IMR-90 (cell line): Measurements from ENCODE around the gene PPP1R3D. TPM values are rescaled to one million over a fixed set of nuclear protein-coding genes. Genes with fewer than 3 reads are reported as not detected.
"Not testable (repeated sequence)": the region's sequence is repeated elsewhere in the genome, so short reads cannot be mapped to it uniquely, and the experiment has no call there.

Experiments
- ATAC-seq: fragments of 200-7000 bp; cut with Tn5 transposase; 2 replicates; pipeline ENCODE4 v1.9.1; 2020; ENCODE audit warnings: low read depth, mild to moderate bottlenecking, moderate library complexity
- BruUV-seq: library from RNA; stranded (reverse); fragments of 400-500 nt; replicated peaks from 2 replicates; lab custom pipeline; 2021; lab: Mats Ljungman, UMichigan
- CTCF ChIA-PET: fragments of 300-600 bp; formaldehyde crosslinking; extraction: SDS; loops from one replicate; lab custom pipeline; 2021; ENCODE audit warnings: antibody characterized with exemption; lab: Yijun Ruan, JAX
- POLR2A ChIA-PET: fragments of 300-600 bp; sonication (Branson Sonifier 250); formaldehyde crosslinking; loops from one replicate; lab custom pipeline; 2022; ENCODE audit warnings: antibody characterized with exemption; ENCODE audit not compliant: unreplicated experiment; lab: Charles Lee
- DNase-seq: peaks from one replicate; pipeline ENCODE4 v3.0.0; 2013
- H2AFZ ChIP-seq: replicated peaks from 2 replicates; pipeline ENCODE3; 2013; ENCODE audit warnings: low read length, mild to moderate bottlenecking; ENCODE audit not compliant: poor library complexity
- H2AK5ac ChIP-seq: 2 replicates; pipeline ENCODE4 v1.6.1; 2013; ENCODE audit warnings: low read depth, low read length, inconsistent platforms
- H2AK9ac ChIP-seq: replicated peaks from 2 replicates; pipeline ENCODE3; 2013; ENCODE audit warnings: mild to moderate bottlenecking, low read depth, low read length, moderate library complexity; ENCODE audit not compliant: poor library complexity
- H2BK120ac ChIP-seq: 2 replicates; pipeline ENCODE4 v1.6.1; 2013; ENCODE audit warnings: low read depth, low read length, inconsistent platforms
- H2BK15ac ChIP-seq: 3 replicates; pipeline ENCODE4 v1.6.1; 2013; ENCODE audit warnings: low read depth, low read length, inconsistent platforms
- H2BK20ac ChIP-seq: 2 replicates; pipeline ENCODE4 v1.6.1; 2013; ENCODE audit warnings: low read depth, mild to moderate bottlenecking, inconsistent platforms, low read length, moderate library complexity
- H2BK5ac ChIP-seq: 2 replicates; pipeline ENCODE4 v1.6.1; 2013; ENCODE audit warnings: mild to moderate bottlenecking, low read depth, low read length, inconsistent platforms; ENCODE audit not compliant: poor library complexity, severe bottlenecking
- H3K14ac ChIP-seq: replicated peaks from 2 replicates; pipeline ENCODE4 v1.6.1; 2013; ENCODE audit warnings: low read depth, low read length, inconsistent platforms
- H3K18ac ChIP-seq: 2 replicates; pipeline ENCODE4 v1.6.1; 2013; ENCODE audit warnings: low read depth, low read length, control low read depth
- H3K23ac ChIP-seq: 2 replicates; pipeline ENCODE4 v1.6.1; 2013; ENCODE audit warnings: low read depth, low read length, inconsistent platforms
- H3K27ac ChIP-seq: 2 replicates; pipeline ENCODE4 v1.5.1; 2013; ENCODE audit warnings: mild to moderate bottlenecking, control low read depth, low read length; ENCODE audit not compliant: insufficient read depth
- H3K27me3 ChIP-seq: 2 replicates; pipeline ENCODE4 v1.6.1; 2013; ENCODE audit warnings: low read length; ENCODE audit not compliant: control insufficient read depth, insufficient read depth
- H3K36me3 ChIP-seq: 2 replicates; pipeline ENCODE4 v1.6.1; 2013; ENCODE audit warnings: low read length, mixed read lengths; ENCODE audit not compliant: control insufficient read depth, insufficient read depth
- H3K4ac ChIP-seq: 2 replicates; pipeline ENCODE4 v1.6.1; 2013; ENCODE audit warnings: low read depth, low read length, inconsistent platforms
- H3K4me1 ChIP-seq: 2 replicates; pipeline ENCODE4 v1.6.1; 2013; ENCODE audit warnings: low read length, mixed read lengths; ENCODE audit not compliant: control insufficient read depth, insufficient read depth
- H3K4me2 ChIP-seq: 2 replicates; pipeline ENCODE4 v1.6.1; 2013; ENCODE audit warnings: low read depth, mild to moderate bottlenecking, control low read depth, low read length, moderate library complexity
- H3K4me3 ChIP-seq: 2 replicates; pipeline ENCODE4 v1.5.1; 2013; ENCODE audit warnings: low read depth, mild to moderate bottlenecking, control low read depth, low read length, moderate library complexity; ENCODE audit not compliant: insufficient read depth
- H3K56ac ChIP-seq: 2 replicates; pipeline ENCODE4 v1.6.1; 2013; ENCODE audit warnings: low read length, inconsistent platforms; ENCODE audit not compliant: insufficient read depth; ENCODE audit errors: extremely low read depth
- H3K79me1 ChIP-seq, 2 experiments: 2 replicates each; pipeline ENCODE4 v1.6.1; 2013; ENCODE audit warnings: low read length in 2 of 2, inconsistent platforms in 1 of 2, low read depth in 1 of 2
- H3K9ac ChIP-seq: 2 replicates; pipeline ENCODE4 v1.6.1; 2013; ENCODE audit warnings: low read depth, low read length, control low read depth
- H3K9me1 ChIP-seq: 2 replicates; pipeline ENCODE4 v1.6.1; 2013; ENCODE audit warnings: low read length, inconsistent platforms; ENCODE audit not compliant: insufficient read depth
- H3K9me3 ChIP-seq: 2 replicates; pipeline ENCODE4 v1.6.1; 2013; ENCODE audit warnings: low read length; ENCODE audit not compliant: control insufficient read depth, insufficient read depth
- H4K20me1 ChIP-seq: 2 replicates; pipeline ENCODE4 v1.6.1; 2013; ENCODE audit warnings: low read length, inconsistent platforms; ENCODE audit not compliant: insufficient read depth
- H4K5ac ChIP-seq: 2 replicates; pipeline ENCODE4 v1.6.1; 2013; ENCODE audit warnings: mild to moderate bottlenecking, low read depth, low read length, control low read depth
- H4K8ac ChIP-seq, 2 experiments: 2 replicates each; pipeline ENCODE4 v1.6.1; 2013; ENCODE audit warnings: low read depth in 2 of 2, low read length in 2 of 2, control low read depth in 1 of 2, inconsistent platforms in 1 of 2
- H4K91ac ChIP-seq: 2 replicates; pipeline ENCODE4 v1.6.1; 2013; ENCODE audit warnings: low read depth, low read length, inconsistent platforms; ENCODE audit not compliant: insufficient read depth
- WGBS, 2 experiments: methylation state at CpG; one replicate each; pipeline versions ENCODE4 v1.1.5 to v1.1.7; 2013; ENCODE audit warnings: missing lambda C conversion rate in 2 of 2; ENCODE audit not compliant: insufficient read length in 1 of 2; ENCODE audit errors: extremely low coverage in 2 of 2; 5-methylcytosine and 5-hydroxymethylcytosine counted together
- dilution Hi-C: fragments of 300-500 bp; cut with HindIII; formaldehyde crosslinking; loops from one replicate; pipeline ENCODE4 v1.14.3; 2018; ENCODE audit warnings: low sequenced_read_pairs; ENCODE audit not compliant: unreplicated experiment
- in situ Hi-C: fragments of 300-500 bp; cut with MboI; formaldehyde crosslinking; loops from 3 replicates; pipeline ENCODE4 v1.14.3; 2019; ENCODE audit warnings: low sequenced_read_pairs, inconsistent platforms, mixed read lengths
- intact Hi-C: fragments of 100-400 bp; cut with micrococcal nuclease; formaldehyde crosslinking; loops from 2 replicates; pipeline ENCODE4 v1.10.0; 2022
- polyA plus RNA-seq, 3 experiments: library from polyadenylated mRNA; depleted of rRNA; stranded (reverse); fragments of >200 nt; gene quantifications; 2 replicates each; pipeline ENCODE4 v1.2.3, GENCODE V29; 2012; ENCODE audit warnings: low replicate concordance in 1 of 3
- total RNA-seq: library from RNA; depleted of rRNA; stranded (reverse); fragments of >200 nt; gene quantifications from 2 replicates; pipeline ENCODE4 v1.2.3, GENCODE V29; 2012

PPP1R3D gene
- total and polyA plus RNA-seq, 2 of the 4 experiments (the other 2 are of a cell fraction): 1.6 to 2.7 TPM

DNA sequence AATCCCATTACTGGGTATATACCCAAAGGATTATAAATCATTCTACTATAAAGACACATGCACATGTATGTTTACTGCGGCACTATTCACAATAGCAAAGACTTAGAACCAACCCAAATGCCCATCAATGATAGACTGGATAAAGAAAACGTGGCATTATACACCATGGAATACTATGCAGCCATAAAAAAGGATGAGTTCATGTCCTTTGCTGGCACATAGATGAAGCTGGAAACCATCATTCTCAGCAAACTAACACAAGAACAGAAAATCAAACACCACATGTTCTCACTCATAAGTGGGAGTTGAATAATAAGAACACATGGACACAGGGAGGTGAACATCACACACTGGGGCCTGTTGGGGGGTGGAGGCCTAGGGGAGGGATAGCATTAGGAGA is 50.1 kb downstream of the PPP1R3D start:
- dilution Hi-C loops, H2BK5ac ChIP-seq, H2BK120ac ChIP-seq, H3K9ac ChIP-seq, POLR2A ChIA-PET, H3K4me1 ChIP-seq, H3K36me3 ChIP-seq, H3K9me3 ChIP-seq, DNase-seq, H2AK5ac ChIP-seq, H3K4me2 ChIP-seq, H3K18ac ChIP-seq, H4K91ac ChIP-seq, H3K4me3 ChIP-seq, H2AK9ac ChIP-seq, H4K5ac ChIP-seq, H3K79me1 ChIP-seq, intact Hi-C loops, H2BK15ac ChIP-seq, H3K27me3 ChIP-seq, H3K14ac ChIP-seq, BruUV-seq, H3K9me1 ChIP-seq, H2AFZ ChIP-seq, CTCF ChIA-PET, H3K27ac ChIP-seq, ATAC-seq, in situ Hi-C loops, H4K20me1 ChIP-seq, H3K4ac ChIP-seq, H3K23ac ChIP-seq, H2BK20ac ChIP-seq, H4K8ac ChIP-seq, H3K56ac ChIP-seq: not testable (repeated sequence)
- no CpG with 5 or more reads among the region's 2 CpGs for WGBS, 2 experiments
